Coronary artery (tissue), 2 donors: Measurements from ENCODE around the gene PYGB.
"Not testable (repeated sequence)": the region's sequence is repeated elsewhere in the genome, so short reads cannot be mapped to it uniquely, and the experiment has no call there.

ENCODE experiments used
- DNase-seq: peaks from one replicate; pipeline ENCODE4 v3.0.0-alpha.2; 2017; ENCODE audit warnings: low spot score
- H3K27ac ChIP-seq, 2 donors: fragments of 200-600 bp; sonication (generic); one replicate each; pipeline ENCODE4 v1.5.1; 2016 to 2019
- H3K4me3 ChIP-seq: fragments of 200-600 bp; sonication (generic); 2 replicates; pipeline ENCODE4 v1.5.1; 2016; ENCODE audit warnings: mild to moderate bottlenecking, moderate library complexity
- CTCF ChIP-seq: fragments of 200-600 bp; sonication (generic); IDR thresholded peaks from one replicate; pipeline ENCODE4 v1.5.1; 2019; ENCODE audit warnings: antibody characterized with exemption

Gene PYGB

GRCh38 chr20:25325073-25325472 lies 77.2 kb downstream of the PYGB start:
- H3K27ac ChIP-seq: no peak overlapping the region
- DNase-seq: no peak

GRCh38 chr20:25325997-25326396 lies 78.1 kb downstream of the PYGB start:
- TF ChIP-seq CTCF: no peak
- H3K27ac ChIP-seq: no peak overlapping the region
- DNase-seq: no peak
- no peak overlapping the region for H3K4me3 ChIP-seq

More at GRCh38 chr20:25325073-25325472, 77.2 kb downstream of the PYGB start:
- H3K4me3 ChIP-seq: no peak overlapping the region
- TF ChIP-seq CTCF: no peak

GRCh38 chr20:25327521-25328235 lies 79.8 kb downstream of the PYGB start:
- H3K27ac ChIP-seq: no peak overlapping the region
- no peak overlapping the region for H3K4me3 ChIP-seq
- no peak for TF ChIP-seq CTCF
- DNase-seq: no peak

GRCh38 chr20:25328954-25329498 lies 81.1 kb downstream of the PYGB start:
- DNase-seq: no peak

GRCh38 chr20:25334972-25335371 lies 87.1 kb downstream of the PYGB start:
- not testable (repeated sequence) for H3K27ac ChIP-seq, H3K4me3 ChIP-seq, DNase-seq

More at GRCh38 chr20:25328954-25329498, 81.1 kb downstream of the PYGB start:
- H3K4me3 ChIP-seq: no peak overlapping the region
- no peak overlapping the region for H3K27ac ChIP-seq
- no peak for TF ChIP-seq CTCF

- no peak for DNase-seq
- Histone ChIP-seq H3K4me3 (no peak overlapping the region), H3K27ac (no peak overlapping the region)
- TF ChIP-seq CTCF: no peak
Measured at GRCh38 chr20:25336561-25337422, 88.9 kb downstream of the PYGB start.
